GM10847 (cell line): Measurements from ENCODE around the gene EMD.

Experiments
- POLR2A ChIP-seq: IDR thresholded peaks from 2 replicates; pipeline ENCODE4 v1.6.1; 2011; ENCODE audit not compliant: insufficient read length; ENCODE audit errors: extremely low read depth

The EMD gene

DNA sequence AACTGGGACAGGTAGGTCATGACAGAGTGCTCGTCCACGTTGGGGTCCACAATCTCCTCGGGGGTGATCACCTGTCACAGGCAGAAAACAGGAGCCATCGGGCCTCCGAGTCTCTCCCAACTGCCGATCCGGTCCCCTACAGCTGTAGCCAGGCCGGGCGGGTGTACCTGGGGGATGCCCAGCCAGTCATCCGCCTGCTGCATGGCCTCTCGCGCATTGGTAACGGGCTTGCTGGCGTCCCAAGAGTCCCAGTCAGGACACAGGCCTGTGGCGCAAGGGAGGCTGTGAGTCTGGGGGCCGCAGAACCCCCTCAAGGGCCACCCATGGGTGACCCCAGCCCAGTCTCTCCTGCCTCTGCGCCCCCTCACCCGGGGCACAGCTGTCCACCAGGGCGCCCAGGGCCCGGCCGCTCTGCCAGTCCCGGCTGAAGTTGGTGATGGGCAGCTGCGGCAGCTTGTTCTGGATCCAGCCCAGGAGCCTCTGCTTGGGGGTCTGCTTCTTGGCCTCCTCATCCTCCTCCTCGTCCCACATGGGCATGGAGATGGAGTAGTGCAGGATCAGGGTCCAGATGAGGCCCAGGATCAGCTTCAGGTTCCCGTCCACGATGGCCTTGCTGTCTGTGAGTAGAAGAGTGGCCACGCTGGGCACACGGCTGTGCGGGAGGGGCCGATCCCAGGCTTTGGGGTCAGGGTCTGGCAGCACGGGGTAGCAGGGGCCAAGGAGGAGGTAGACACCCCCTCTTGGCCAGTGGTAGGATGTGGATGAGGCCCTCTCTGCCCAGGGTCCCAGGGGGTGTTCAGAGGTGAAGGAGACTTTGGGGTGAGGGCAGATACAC, 11.4 kb upstream of the EMD start:
- no peak for TF ChIP-seq POLR2A

DNA sequence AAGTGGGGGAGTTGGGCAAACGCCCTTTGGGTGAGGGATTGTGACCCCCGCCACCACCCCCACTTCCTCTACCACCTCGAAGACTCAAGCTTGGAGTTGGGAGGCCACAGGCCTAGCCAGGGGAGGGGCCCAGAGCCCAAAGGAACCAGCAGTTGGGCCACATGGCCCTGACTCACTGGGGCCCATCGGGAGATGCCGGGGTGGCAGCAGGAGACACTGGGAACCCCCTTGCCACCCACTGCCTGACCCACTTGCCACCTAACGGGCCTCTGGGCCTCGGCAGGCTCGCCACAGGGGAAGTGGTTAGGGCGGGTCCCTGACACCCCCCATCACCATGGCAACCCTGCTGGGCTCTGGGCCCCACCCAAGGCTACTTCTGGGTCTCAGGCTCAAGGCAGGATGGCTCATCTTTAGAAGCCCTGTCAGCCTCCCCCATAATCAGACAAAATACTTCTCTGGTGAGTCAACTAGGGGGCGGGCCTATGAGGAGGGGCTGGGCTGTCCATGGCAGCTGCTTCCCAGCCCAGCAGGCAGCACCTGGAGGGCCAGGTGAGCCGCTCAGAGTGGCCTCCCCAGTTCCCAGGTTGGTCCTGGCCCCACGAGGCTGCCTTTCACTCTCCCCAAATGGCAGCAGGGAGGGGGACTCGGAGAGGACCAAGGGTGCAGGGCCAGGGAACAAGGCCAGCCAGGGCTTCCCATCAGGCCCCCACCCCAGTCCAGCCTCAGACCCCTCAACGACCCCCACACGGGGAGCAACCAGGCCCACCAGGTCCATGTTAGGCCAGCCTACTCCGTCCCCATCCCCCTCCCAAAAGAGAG, 10.3 kb upstream of the EMD start:
- TF ChIP-seq POLR2A, result no peak

DNA sequence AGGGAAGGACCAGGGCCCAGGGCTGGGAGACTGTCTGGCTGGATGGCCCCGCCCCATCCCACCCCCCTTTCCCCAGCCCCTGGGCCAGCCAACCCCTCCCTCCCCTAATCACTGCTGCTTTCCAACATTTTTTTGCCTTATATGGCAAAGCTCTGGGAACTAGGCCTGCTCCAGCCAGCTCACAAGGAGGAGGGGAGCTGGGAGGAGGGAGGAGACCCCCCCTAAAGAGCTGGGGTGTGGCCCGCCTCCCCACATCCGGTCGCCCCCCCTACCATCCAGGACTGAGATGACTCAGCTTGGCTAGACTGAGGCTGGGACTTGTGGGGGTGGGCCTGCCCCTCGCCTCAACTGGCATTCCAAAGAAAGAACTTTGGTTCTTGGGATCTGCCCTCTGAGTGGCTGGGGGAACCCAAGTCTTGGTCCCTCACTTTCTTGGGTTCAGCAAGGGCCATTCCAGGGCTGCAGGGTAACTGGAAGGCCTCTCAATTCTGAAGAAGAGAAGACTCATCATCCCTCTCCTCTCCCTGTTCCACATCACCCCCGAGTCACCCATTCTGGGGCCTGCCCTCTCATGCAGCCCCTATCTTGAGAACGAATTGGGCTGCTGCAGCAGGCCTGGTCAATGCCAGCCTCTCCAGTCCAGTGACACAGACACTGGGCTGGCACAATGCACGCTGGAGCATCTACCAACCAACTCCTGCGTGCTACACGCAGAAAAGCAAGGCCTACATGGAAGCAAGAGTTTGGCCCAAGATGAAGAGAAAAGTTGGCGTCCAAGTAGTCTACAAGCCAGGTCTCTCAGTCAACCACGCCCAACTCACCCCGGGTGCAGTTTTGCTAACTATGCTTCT, 9.4 kb upstream of the EMD start:
- TF ChIP-seq POLR2A, result no peak

DNA sequence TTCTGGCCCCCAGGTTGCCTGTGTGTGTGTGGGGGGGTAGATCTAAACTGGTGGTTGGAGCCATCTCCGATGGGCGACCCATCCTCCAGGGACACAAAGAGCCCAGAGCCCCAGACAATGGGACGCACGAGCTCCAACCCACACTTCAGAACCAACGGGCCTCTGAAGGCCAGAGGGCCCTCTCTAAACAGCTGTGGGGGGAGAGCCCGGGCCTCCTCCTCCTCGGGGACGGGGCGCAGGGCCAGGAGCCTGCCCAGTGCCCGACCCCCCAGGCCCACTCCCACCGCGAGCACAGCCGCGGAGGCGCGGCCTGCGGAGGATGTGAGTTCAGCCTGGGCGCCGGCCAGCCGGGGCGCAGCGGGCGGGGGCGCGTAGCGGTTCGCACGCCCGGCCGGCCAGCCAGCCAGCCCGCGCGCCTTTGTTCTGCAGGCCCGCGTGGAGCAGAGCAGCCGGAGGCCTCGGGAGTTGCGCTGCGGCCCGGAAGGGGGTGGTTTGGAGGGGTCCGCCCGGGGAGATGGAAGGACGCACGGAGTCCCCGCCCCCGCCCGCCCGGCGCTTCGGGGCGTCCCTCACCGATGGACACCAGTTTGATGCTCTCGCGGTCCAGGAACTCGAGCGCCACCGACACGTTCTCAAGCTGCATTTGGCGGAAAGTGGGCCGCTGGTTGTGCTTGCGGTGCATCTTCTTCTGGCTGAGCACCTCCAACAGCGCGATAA, 8.6 kb upstream of the EMD start:
- TF ChIP-seq POLR2A, result no peak

DNA sequence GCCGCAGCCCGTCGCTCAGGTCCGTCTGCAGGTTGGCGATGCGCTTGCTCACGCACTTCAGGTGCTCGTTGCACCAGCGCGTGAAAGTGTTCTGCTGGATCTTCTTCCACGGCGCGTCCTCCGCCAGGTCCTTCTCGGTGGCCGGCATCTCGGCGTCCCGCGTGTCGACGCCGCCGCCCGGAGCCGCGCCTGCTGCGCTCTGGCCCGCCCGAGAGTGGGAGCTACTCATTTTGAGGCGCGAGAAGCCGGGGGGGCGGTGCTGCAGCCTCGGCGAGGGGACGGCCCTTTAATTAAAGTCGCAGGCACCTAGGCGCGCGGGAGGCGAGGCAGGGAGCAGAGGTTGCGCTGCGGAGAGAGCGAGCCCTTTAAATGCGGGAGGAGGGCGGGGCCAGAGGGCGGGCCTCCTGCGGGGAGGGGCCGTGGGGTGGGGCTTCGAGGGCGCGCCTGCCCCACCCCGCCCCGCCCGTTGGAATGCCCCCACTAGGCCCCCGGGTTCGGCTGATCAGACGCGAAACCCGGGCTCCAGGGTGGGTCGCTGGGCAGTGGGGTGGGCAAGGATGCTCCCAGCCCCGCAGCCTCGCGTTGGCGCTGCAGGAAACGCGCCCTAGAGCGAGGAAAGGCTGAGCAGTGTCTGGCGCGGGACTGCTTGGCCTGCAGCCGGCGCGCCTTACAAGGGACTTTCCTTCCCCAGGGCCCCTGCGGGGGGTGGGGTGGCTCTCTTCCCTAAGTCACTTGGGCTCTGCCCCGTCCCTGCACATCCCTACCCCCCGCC, 7.9 kb upstream of the EMD start:
- TF ChIP-seq POLR2A, result peak; percentile 99

DNA sequence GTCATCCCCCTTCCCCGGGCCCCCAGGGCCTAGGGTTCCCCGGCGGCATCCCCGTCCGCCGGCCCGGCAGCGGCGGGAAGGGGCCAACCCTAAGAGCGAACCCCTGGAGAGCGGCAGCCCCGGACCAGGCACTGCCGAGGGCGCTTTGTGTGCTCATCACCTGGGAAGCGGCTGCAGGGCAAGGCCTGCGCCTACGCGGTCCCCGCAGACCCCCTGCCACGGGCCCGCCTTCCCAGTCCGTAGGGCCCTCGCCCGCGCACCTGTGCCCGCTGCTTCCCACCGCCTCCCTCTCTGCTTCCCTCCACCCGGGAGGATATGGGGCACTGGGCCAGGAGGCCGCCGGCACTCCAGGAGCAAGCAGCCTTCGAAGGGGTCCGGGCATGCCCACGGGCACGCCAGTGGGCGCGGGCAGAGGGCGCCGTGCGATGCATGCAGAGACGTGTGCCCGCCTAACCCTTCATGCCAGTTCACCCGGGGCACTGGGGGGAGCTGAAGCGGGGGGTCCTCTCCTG, 7.2 kb upstream of the EMD start:
- peak; percentile 9 for TF ChIP-seq POLR2A

DNA sequence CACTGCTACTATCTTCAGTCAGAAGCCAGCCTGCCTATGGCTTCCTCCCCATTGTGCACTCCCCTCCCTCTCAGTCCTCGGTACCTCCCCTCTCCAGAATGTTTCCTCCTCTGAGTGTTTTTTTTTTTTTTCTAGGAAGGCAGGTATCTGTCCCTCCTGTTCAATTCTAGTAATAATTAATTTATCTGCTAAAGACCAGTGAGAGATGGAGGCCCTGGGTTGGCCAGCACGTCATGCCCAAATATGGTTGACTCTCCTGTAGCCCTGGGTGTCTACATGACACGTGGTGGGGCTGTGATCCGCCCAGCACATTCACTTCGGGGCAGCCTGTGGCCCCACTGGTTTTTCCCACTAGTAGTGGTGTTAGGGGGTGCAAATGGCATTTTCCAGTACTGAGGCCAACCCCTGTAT, 6.5 kb upstream of the EMD start:
- TF ChIP-seq POLR2A, result no peak

DNA sequence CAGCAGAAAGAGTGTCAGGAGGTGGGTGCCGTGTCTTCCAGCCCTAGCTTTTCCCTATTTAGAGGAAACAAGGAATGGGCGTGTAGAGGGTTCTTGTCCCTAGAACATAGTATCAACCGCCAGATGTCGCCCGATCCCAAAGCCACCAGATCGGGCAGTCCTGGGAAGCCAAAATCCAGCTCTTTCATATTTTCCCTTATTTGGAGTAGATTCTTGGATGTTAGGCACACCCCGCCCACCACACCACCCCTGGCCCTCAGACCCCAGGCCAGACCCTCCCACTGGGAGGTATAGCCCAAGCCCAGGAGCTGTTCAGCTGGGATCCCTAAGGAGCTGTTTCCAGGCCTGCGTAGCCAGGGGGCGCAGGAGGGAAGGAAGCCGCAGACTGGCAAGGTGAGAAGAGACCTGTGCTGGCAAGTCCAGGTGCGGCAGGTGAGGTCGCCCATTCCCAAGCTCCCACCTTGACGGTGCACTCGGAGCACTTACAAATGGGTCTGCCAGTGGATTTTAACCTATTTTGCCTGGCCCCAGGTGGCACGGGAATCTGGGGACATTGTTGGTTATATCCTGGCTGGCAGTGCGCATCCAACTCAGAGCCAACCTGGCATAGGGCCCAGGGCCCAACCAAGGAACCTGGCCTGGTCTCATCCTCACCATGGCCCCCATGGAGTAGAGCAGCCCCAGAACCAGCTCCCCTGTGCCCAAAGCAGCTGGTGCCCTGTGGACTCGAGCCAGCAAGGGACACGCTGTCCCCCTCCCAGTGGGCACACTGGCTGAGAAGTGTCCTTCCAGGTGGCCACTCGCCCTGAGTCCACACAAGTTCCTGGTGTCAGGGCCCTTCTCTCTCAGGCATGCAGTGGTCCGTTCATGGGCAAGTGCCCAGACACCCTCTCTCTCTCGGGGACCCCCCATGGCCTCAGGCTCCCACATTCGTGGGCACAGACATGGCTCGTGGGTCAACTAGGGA, 5.5 kb upstream of the EMD start:
- TF ChIP-seq POLR2A, result no peak

DNA sequence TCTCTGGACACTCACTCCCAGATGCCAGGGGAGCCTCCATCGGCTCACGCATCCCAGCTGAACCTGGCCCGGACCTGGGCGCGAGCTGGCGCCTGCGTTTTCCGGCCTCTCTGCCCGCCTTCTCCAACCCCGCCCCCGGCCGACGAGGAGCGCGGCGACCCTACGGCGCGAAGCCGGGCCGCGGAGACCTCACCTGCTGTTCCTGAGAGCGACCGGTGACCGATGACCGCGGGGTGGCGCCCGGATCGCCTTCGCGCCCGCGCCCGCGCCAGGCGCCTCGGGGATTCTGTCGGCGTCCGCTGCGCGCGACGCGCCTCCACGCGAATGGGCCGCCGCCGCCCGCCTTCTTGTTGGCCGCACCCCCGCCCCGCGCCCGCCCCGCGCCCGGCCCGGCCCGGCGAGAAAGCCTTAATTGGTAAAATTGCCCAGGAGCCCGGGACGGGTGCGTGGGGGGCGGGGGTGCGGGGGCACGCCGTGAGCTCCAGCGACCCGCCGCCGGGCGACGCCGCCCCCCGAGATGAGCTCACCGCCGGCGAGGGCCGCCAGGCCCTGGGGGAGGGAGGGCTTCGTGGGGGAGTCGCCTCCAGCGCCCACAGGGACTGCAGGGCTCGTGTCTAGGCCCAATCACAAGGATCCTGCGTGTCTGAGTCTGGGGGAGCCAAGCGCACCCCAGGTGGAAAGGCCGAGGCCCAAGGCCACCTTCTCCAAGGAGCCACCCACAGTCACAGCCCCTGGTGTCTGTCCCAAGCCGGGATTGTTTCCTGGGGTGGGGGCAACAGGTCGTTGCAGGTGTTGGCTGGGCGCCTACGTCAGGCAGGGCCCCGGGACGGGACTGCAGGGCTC, 4.6 kb upstream of the EMD start, which contains the start of gene FLNA:
FLNA (minus strand) TSS at position 322 of the 843 bp plus-strand sequence. CDS start 3,389 bp downstream, outside the sequence.
- TF ChIP-seq POLR2A, result no peak

DNA sequence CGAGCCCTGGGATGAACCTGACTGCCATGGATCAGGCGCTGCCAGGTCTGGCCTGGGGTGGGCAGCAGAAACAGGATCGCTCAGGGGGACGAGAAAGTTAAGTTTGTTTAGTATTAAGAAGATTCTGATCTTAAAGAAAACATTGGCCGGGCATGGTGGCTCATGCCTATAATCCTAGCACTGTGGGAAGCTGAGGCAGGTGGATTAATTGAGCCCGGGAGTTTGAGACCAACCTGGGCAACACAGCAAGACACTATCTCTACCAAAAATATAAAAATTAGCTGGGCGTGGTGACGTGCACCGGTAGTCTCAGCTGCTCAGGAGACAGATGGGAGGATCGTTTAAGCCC, 4.0 kb upstream of the EMD start:
- no peak for TF ChIP-seq POLR2A

DNA sequence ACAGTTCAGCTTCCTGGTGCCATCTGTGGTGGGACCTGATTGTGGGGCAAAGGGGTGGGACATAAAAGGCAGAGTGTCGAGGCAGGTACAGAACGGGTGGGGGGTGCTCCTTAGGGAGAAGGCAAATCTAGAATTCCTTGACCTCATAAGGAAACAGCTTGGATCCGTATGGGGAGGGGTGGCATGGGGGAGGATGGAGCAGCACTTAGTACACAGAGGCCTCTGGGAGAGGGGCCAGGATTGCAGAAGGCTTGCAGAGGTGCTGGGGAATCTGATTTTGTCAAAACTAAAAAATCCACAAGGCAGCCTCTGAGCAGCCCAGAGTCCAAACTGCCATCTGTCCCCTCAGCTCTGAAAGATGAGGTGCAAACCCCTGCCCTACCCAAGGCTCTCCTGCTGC, 2.3 kb upstream of the EMD start:
- TF ChIP-seq POLR2A, result no peak
